Stimulated activated CD4-positive, alpha-beta T cell treated with anti-CD3 and anti-CD28 coated beads, Interleukin-2, amount 100 ng/mL, for 24 hours (primary cell): ENCODE results near the gene IL16.

ENCODE experiments used
- DNase-seq, 2 donors: peaks; one replicate each; pipeline ENCODE4 v3.0.0-alpha.2; 2020

Gene IL16

GRCh38 chr15:81277851-81278250 is 81.2 kb downstream of the IL16 start:
- no peak for DNase-seq

DNA sequence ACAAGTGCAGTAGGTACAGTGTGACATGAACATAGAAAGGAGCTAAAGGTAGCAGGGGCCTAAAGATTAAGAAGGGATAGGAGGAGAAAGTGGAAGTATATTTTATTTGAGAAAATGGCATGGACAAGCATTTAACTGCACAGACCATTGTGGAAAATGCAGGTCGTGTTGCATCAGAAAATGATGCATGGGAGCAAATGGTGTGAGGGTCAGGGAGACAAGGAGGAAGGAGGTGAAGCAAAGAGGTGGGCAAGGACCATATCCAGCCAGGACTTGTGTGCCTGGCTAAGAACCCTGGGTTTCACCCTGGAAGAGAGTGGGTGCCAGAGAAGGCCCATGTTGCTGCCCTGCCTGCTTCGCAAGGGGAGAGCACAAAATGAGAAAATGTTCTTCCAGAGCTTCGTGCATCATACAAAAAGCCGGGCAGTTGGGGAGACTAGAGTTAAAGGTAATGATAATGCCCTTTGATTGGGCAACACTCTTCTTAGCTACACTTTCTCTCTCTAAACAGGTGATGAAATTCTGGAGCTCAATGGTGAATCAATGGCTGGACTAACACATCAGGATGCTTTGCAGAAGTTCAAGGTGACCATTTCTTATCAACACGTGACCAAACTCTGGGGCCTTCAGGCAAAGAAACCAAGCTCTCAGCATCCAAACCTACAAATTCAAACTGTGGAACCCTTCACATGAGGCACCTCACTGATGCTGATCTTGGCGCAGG is 81.8 kb downstream of the IL16 start:
- DNase-seq, result no peak

GRCh38 chr15:81279621-81280485 is 83.2 kb downstream of the IL16 start:
- DNase-seq, result peak in 1 of 2 donors; percentile 14

GRCh38 chr15:81280696-81281455 is 84.2 kb downstream of the IL16 start:
- peak in 1 of 2 donors; percentile 12 for DNase-seq

DNA sequence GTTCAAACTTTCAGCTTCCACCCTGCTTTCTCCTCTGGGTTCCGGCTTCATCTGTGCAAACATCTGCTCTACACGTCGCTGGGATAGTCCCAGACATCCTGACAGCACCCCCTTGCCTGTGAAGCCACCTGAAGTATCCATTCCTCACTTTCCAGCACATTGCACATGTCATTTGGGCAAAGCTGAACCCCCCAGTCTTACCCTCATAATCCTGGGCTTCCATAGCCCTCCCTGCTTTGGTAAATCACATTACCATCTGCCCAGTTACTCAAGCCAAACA is 84.7 kb downstream of the IL16 start:
- no peak for DNase-seq

DNA sequence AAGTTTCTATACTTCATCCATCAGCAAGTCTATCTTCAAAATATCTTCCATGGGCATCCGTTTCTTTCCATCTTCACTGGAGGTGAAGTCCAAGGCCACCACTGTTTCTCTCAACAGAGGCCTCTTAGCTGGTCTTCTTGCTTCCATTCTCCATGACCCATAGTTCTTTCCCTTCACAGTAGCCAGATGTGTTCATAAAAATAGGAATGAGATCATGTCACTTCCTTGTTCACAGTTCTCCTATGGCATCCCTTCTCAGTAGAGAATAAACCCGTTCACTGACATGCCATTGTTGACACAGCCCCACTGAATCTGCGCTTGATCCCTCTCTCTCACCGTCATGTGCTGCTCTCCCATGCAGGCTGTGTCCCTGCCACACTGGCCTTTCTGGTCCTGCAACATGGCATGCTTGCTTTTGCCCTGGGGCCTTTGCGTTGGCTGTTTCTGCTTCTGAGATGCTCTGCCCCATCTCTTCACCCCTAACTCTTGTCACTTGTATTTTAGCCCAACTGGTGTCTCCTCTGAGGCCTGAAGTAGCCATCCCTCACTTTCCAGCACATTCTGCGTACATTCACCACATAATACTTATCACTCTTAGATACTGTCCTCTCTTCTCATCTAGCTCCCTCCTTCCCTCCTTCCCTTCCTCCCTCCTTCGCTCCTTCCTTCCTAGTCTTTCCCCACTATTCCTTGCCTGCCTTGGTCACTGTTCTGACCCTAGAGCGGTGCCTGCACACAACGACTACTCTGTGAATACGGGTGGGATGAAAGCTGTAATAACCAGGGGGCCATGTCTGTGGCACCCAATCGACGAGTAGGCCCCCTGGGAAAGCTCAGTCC is 85.3 kb downstream of the IL16 start:
- no peak for DNase-seq

DNA sequence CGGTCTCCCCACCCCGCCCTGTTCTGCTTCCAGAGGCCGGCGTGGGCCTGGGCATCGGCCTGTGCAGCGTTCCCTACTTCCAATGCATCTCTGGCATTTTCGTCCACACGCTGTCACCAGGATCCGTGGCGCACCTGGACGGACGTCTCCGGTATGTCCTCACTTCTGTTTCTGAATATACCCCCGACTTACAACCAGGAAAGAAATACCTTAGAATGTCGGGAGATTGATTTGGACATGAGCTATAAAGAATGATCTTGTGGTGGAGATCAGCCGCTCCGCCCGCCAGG is 85.9 kb downstream of the IL16 start:
- DNase-seq, result no peak

GRCh38 chr15:81282911-81283310 is 86.2 kb downstream of the IL16 start:
- DNase-seq, result no peak

DNA sequence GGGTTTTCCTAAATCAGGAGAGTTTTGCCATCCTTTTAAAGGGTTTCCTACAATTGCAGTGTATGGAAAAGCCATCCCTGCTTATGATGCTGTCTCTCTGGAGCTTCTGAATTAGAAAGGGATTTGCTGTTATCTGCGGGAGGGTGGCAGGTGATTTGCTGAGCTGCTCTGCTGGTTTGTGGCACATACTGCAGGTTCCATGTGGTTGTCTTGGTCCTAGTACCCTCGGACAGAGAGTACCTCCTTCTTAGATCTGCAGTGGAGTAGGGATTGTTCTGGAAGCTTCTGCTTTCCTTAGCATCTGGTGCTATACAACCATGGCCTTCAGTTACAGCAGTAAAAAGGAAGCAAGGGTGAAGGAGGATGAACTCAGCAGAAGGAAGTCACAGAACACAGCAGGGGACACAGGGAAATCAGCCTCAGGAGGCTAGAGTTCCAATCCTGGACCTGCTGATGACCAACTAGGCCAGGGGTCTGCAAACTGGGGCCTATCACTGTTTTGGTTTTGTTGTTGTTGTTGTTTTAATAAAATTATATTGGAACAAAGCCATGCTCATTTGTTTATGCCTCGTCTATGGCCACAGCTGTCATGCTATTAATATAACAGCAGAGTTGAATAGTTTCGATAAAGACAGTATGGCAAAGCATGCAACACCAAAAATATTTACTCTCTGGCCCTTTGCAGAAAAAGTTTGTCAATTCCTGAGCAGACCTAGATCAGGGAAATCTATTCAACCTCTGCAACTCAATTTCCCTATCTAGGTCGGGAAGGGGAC is 87.8 kb downstream of the IL16 start:
- DNase-seq, result no peak

DNA sequence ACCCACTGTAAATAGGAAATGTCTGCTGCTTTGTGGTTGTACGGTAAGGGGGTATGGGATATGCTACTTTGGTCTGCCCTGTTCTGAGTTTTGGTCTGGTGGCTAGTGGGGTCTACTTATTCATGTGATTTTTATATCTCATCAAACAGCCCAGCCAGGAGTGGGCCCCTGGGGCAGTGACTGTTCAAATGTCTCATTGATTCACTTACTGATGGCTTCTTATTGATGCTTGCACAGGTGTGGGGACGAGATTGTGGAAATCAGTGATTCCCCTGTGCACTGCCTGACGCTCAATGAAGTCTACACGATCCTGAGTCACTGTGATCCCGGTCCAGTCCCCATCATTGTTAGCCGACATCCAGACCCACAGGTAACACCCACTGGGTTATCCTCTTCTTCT is 88.8 kb downstream of the IL16 start:
- no peak for DNase-seq

DNA sequence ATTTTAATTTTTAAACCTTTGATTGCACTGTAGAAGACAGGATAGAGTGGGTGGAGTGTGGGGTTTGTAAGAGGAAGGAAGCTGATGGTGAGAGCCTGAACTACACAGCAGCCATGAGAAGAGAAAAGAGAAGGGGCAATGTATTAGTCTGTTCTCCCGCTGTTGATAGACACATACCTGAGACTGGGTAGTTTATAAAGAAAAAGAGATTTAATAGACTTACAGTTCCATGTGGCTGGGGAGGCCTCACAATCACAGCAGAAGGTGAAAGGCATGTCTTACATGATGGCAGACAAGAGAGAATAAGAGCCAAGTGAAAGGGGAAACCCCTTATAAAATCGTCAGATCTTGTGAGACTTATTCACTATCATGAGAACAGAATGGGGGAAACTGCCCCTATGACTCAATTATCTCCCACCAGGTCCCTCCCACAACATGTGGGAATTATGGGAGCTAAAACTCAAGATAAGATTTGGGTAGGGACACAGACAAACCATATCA is 90.0 kb downstream of the IL16 start:
- DNase-seq, result no peak

DNA sequence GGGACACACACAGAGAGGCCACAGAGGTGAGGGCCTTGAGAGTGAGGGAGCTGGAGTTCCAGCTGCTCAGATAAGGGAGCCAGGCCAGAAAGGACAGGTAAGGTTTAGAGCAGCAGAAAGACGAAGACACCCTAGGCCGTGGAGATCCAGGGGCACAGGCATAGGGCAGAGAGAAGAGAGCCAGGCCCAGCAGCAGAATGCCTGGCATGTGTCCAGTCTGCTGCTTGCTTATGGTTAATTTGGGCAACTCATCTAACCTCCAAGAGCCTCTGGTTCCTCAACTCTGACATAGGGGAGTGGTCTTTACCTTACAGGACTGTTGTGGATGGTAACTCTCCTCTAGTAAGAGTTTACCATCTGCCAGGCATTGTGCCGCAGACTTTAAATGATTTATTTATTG is 91.4 kb downstream of the IL16 start:
- DNase-seq, result no peak

- no peak for DNase-seq
These were observed 91.9 kb downstream of the IL16 start for GRCh38 chr15:81288616-81289015.

DNA sequence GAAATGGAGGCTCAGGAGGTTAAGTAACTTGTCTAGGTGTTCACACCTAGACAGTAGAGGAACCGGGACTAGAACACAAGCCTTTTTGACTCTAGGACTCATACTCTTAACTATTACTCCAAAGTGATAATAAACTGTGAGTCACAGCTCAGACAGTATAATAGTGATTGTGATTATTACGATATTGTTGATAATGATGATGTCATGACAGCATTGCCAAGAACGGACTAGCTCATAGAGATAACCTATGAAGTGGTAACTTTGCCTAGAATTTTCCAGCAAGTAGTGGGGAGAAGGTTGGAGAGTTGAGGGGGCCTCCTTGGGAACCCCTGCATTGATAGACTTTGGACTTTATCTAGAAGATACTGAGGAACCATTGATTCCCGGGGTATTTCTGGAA is 93.2 kb downstream of the IL16 start:
- DNase-seq, result no peak

DNA sequence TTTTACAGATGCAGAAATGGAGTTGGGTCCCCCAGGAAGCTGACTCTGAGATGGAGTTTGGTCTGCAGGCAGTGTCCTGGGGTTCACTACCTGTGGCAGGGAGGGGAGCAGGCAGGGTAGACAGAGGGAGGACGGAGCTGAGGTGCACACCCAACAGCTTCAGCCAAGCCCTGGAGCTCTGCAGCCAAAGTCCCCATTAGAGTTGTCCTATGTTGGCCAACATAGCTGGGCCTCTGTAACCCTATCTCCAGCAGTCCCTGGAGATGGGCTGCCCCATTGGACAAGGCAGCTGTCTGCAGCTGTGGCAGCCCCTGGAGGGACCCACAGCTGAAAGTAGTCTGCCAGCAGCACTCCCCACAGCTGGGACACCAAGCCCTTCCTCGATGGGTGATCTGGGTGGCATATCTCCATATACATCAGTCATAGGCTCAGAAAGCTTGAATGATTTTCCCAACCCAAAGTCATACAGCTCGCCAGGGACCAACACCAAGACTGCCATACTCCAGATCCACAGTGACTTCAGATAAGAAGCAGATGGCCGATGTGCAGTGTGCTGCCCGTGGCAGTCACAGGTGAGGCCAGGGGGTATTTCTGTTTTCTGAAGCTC is 95.3 kb downstream of the IL16 start:
- DNase-seq, result no peak

- peak in 1 of 2 donors; percentile 58 for DNase-seq
These were observed 95.9 kb downstream of the IL16 start for GRCh38 chr15:81292523-81293001.

- DNase-seq, result peak; percentile 77 to 81
These were observed 97.2 kb downstream of the IL16 start for GRCh38 chr15:81293728-81294515.

GRCh38 chr15:81294516-81294880 is 97.8 kb downstream of the IL16 start:
- DNase-seq, result no peak

DNA sequence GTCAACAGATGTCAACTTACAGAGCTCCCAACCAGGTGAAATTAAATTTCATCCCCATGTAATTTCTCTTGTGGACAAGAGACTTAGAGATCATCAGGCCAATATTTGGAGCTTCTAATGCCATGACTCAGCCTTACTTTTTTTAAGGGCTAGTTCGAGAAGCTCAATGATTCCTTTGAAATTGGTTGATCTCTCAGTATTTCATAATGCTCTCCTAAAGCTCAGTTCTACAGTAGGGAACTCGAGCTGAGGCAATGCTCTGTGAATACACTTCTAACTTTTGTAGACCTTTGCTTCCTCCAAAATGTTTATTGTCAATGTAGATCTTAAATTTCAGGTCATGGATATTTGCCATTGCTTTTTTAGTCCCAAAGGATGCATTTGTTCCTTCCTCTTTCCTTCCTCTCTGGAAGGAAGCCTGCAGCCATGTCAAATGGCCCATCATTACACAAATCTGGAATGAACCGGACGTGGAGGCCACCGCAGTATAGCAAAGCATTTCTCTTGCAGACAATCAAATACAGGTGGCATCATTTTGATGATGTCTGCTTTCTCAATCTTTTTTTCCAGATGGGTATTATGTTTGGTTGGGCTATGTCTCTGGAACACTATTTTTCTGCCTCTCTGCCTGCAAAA is 98.9 kb downstream of the IL16 start:
- no peak for DNase-seq

DNA sequence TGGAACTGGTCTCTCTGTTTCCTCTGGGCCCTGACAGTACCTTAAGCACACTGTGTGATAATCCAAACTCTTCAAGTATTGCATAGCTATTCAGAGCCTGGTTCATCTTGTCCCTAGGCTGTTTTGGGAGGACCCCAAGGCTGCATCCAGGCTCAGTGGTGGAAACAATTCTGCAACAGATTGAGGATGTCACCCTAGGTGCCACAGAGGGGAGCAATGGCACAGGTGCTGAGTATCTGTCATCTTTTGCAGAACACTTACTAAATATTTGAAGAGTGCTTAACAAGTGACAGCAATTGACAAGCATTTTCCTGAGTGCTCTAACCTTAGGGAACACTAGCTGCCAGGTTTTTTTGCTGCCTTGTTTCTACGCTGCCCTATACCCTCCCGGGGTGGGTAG is 99.5 kb downstream of the IL16 start:
- no peak for DNase-seq
